ENCODE data around the gene TTC7B.

Gene TTC7B

DNA sequence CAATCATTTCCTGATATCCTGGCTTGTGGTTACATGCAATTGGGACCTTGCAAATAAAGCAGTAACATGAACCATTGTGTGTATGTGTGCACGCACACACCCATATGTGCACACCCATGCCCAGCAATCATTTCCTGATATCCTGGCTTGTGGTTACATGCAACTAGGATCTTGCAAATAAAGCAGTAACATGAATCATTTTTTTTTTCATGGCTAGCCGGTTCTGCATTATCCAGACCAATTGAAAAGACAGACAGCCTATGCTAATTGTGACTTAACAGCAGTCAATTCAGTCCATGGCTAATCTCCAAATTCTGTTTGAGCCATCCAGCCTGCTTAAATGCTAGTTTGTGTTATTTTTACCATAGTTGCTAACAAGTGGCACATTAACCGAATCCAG is 134.3 kb downstream of the TTC7B start:
- peak; percentile 80 for FAIRE-seq
- DNase-seq (ENCODE audit: insufficient read length, low spot score) = no peak

DNA sequence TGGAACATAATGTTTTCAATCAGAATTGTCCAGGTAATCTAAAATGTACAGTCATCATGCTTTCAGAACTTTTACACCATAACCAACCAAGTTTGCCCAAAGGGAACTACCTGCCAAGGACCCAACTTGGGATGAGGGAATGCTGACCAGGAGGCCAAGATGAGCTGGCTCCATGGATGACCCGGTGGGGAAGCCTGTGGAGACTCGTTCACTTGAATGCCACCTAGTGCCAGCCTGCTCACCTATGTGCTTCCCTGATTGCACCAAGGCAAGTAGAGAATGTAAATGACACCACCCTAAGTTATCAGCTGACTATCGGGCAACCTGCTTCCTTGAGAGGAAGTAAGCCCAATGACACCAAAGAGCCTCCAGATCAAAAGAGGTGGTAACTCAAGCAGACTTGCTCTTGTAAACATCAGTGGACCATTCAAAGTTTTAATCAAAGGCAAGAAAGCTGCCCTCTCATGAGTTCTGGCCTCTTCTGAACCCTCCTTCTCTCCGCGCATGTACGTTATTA is 137.3 kb downstream of the TTC7B start:
- no peak for DNase-seq (ENCODE audit: insufficient read length, low spot score)
- no peak for FAIRE-seq

DNA sequence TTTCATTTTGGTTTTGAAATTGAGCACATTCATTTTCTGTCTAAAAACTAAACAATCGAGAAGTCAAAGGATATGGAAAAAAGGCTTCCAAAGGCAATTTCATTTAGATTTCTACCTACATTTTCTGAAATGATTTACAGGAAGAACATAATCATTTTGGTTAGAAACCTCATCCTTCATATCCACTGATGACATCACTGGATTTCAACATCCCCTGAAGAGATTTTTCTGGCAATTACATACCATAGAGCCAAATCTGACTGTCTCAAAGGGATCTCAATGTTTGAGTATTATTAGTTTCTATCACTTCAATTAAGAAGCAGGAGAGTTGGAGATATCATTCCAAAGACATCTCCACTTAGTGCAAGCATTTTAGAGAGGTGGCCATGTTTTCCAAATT is 137.8 kb downstream of the TTC7B start:
- no peak for FAIRE-seq
- no peak for DNase-seq (ENCODE audit: insufficient read length, low spot score)

DNA sequence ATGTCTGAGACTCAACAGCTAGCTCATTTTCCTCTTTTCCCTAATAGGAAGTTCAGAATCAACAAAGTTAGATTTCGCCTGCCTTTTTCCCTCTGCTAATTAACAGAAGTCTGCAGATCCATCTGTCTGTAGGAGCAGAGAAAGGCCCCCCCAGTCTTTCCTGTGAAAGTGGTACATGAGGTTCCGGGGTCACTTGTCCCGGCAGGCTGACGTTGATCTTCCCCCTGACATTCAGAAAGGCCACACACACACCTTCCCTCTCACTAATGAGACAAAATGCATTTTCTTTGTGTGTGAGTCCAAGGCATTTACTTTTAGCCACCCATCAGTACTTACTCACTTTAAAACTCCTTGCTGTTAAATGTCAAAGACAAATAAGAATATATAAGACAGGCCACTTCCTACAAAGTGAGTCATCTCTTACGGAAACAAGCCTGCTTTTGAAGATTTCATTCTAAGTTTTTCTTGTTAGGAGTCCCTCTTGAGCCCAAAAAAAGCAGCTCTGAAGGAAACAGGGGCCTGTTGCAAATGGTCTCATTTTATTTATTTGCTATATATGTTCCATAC is 138.7 kb downstream of the TTC7B start:
- DNase-seq (ENCODE audit: insufficient read length, low spot score) (peak; percentile 19), FAIRE-seq (no peak)

DNA sequence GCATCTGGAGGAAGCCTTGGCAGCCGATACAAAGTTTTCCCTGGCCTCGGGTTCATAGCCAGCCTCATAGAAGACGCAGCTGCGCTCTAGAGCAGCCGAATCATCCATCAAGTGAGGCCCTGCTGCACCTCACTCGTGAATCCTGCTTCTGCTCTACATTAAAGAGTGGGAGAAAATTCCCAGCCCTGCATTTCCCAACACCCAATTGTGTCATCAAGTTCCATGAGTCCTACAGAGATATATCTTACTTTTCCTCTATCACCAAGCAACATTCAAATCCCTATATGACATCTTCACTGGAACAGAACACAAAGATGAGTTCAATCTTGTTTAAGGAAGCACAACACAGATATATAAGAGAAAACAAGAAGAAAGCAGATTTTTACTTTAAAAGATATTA is 139.3 kb downstream of the TTC7B start:
- DNase-seq (ENCODE audit: insufficient read length, low spot score) (no peak), FAIRE-seq (no peak)

DNA sequence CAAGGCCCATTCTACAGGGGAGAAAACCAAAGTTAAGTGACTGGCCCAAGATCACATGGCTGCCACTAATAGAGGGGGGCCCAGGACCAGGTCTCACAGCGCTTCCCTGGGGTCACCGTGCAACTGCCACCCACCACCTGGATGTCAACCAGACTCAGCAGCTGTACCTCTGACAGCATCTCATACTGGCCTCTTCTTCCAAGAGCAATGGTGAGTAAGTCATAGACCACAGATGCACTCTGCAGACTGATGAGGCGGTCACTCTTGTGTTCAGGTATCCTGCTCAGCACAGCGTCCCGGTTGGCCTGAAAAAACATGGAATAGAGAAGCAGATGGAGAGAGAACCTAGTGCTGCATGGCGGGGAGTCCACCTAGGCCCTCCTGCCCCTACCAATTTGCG is 139.9 kb downstream of the TTC7B start:
- no peak for DNase-seq (ENCODE audit: insufficient read length, low spot score)
- no peak for FAIRE-seq

DNA sequence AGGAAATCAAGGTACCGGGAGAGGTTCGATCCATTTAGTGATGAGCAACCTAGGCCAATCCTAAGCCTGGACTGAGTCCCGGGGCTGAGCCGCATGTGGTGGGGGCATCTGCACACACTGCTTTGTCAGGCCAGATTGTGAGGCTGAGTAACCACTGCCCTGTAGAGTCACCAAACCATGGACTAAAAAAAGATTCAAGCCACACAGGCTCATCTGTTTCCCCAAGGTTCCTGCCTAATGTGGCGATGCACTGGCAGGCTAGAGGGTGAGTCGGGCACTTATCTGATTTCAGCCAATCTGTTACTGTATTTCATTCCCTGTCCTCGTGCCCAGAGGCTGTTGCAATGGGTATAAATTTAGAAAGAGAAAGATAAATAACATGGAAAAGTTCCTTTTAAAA is 140.8 kb downstream of the TTC7B start:
- FAIRE-seq = no peak
- no peak for DNase-seq (ENCODE audit: insufficient read length, low spot score)

DNA sequence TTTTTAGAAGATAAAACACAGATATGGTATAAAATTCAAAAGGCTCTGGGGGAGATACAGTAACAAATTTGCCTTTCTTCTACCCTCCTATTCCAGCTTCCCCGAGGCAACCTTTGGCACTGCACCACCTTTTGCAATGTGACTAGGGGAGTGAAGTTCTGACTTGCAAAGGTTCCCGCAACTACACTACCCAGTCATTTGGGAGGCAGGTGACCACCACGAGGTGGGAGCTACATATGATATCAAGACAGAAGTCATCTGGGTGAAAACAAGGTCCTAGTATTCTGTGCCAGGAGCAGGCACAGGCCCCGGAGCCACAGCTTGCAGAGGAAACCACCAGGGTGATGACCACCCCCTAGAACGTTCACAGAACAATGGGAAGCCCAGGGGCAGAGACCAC is 141.5 kb downstream of the TTC7B start:
- no peak for FAIRE-seq
- no peak for DNase-seq (ENCODE audit: insufficient read length, low spot score)

DNA sequence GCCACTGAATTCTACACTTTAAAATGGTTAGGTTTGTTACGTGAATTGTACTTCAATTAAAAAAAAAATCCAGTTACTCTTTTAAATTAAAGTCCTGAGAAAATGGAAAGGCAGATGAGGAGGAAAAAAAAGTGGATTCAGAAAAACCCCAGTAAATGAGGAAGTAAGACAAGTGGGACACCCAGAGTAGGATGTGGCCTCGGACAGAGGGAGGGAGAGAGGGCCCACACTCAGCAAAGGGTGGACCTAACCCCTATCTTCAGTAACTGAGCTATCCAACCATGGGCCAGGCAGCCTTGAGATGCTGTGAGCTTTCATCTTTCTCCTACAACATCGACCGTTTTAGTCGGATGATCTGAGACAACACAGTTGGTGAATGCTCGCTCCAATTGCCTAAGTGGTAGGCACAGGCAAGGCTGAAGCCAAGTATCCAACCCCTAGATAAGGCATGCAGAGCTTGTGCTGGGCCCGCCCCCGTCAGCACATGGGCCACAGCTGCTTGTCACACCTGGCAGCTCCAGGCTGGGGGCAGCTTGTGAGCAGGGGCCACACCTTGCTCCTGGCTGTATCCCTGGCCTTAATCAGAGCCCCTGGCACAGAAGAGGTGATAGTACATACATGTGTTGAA is 142.1 kb downstream of the TTC7B start:
- DNase-seq (ENCODE audit: insufficient read length, low spot score) = no peak
- no peak for FAIRE-seq

DNA sequence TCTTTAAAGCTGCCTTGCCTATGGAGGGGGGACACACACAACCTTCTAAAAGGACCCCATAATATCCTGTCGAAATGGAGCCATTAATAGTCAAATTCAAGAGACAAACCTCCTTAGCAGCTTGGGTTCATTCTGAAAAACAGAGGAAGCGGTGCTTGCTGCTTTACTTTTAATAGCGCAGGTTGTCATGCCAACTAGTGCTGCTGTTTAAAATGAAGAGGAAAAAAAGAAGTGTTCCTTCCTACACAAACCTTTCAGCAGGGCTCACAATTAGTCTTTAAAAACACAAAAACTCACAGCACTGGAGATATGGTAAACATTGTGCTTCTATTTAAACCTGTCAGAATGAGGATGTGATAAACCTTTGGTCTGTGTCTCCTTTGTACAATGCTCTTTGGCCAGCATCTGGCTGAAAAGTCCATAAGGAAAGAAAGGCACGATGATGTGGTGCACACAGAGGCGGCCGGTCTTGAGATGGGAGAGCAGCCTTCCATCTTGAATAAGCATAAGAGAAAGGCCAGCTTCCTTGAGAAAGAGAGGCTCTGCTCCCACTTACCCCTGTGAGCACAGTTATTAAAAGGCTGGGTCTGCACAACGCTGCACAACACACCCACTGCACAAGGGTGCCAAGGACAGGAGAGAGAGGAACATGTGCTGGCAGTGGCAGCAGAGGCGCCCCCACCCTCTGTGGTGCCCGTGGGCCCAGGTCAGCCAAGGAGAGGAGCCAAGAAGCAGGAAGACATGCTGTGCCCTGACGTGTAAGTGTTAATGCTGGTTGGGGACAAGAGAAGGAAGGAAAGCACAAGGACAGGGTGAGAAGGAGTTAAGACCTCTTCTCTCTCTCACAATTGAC is 144.6 kb downstream of the TTC7B start:
- no peak for DNase-seq (ENCODE audit: insufficient read length, low spot score)
- FAIRE-seq = no peak

DNA sequence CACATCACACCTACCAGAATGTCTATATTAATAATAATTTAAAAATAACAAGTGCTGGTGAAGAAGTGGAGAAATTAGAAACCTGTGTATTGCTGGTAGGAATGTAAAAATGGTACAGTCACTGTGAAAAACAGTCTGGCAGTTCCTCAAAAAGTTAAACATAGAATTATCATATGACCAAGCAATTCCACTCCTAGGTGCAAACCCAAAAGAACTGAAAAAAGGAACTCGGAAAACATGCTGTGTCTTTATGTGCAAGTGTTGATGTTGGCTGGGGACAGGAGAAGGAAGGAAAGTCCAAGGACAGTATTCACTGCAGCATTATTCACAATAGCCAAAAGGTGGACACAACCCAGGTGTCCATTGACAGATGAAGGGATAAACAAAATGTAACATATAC is 146.5 kb downstream of the TTC7B start:
- no peak for DNase-seq (ENCODE audit: insufficient read length, low spot score)
- FAIRE-seq = no peak

DNA sequence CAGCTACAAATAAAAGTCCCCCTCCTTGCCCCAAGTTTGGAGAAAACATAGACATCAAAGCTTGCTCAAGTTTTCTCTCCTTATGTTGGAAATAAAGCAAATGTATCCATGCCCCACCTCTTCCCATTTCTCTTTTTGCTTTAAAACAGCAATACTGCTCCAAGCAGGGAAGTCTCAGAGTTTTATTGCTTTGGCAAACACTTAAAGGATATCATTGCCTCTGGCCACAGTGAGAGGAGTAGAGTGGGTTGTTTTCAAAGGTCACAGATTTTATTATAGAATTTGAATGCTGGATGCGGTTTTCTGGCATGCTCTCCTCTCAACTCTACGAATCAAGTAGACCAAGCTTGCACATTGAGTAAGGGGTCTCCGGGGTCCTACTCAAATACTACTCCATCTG is 149.7 kb downstream of the TTC7B start:
- DNase-seq (ENCODE audit: insufficient read length, low spot score) = no peak
- no peak for FAIRE-seq

DNA sequence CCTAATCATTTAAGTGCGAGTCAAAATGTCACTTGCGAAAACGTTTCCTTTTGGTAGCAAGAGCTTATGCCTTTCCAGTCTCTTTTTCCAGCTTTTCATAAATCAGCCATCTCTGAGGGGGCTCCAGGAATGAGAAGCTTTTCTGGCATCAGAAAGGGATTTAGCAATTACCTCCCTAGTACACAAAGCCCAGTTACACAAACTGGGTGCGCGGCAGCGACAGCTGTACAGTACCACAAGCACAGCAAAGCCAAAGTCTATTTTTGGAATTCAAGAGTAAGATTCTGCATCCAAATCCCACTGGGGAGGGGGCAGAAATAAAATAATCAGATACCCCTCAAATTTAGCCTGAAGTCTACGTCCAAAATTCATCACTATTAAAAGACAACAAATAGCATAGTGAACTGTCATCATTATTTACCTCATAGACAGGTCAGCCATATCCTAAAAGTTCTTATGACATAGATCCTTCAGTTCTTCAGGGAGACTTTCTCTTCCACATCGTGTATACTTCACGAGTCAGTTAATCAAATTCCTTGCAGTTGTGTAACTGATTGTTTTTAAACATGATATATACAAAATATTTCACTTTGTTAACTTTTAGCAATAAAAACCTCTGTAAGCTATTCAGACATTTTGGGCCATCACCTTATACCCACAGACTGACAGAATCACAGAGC is 150.8 kb downstream of the TTC7B start:
- no peak for DNase-seq (ENCODE audit: insufficient read length, low spot score)
- no peak for FAIRE-seq

DNA sequence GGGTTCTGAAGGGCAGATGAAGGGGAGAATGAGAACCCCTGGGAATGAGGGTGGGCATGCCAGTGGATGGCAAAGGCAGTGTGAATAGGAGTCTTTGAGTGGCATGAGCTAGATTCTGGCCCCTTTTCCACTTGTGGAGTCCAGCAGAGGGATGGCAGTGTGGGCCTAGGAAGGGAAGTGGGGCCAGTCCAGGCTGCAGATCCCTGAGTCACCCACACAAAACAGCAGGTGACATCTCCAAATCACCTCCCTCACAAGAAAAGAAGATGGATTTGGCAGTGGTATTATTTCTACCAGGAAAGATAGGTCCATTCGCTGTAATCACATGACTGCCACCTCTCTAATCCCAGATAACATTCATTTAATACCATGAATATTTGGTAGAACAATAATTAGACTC is 151.3 kb downstream of the TTC7B start:
- no peak for DNase-seq (ENCODE audit: insufficient read length, low spot score)
- no peak for FAIRE-seq

DNA sequence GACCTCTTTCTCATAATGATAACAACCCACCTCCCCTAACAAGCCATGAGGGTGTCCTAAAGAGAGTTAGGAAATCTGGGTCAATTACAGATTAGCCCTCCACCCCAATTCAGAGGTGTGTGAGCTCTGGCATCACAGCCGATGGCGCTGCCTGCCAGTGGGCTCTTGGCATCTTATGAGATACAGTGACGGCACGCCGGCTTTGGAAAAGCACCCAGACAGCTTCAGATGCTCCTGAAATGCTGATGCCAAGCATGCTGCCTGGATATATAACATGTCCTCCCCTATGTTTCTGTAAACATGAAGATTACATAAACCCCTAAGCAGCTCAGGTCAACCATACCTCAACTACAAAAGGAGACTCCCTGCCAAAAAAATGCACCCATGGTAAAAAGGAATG is 152.6 kb downstream of the TTC7B start:
- DNase-seq (ENCODE audit: insufficient read length, low spot score) = no peak
- no peak for FAIRE-seq

DNA sequence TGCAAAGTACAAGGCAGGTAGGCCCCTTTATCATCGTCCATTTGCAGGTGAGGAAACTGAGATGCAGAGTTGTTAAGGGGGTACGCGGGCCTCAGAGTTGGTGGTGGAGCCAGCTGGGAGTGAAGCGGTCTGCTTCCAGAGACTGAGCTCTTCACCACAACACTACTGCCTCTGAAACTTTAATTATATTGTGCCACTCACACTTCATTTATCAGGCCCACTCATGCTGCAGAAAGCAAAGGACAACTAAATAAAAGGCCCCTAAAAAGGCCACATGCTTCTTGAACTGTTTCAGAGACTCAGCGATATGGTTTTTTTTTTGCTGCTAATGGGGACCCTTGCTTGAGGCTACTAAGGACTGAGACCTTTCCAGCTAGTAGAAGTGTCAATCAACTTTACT is 153.1 kb downstream of the TTC7B start:
- no peak for FAIRE-seq

DNA sequence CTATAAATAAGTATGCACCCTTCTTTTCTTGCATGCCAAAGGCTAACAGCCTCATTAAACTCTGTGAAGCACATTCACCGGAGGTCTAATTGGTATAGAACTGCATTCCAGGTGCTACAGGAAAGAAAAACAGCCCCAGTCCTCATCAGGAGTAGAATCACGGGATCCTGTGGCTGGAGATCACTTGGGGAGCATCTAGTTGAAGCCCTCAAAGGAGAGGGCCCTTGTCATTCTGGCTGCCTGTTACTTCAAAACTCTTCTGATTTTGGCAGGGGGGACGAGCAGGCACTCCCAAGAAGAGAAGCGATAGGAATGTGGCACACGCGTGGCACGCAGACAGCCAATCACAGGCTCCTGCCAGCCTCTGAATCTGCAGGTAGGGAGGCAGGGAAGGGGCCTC is 154.4 kb downstream of the TTC7B start:
- no peak for FAIRE-seq
- DNase-seq (ENCODE audit: insufficient read length, low spot score) = no peak

More for the DNA sequence above, 153.1 kb downstream of the TTC7B start:
- DNase-seq (ENCODE audit: insufficient read length, low spot score) = no peak

DNA sequence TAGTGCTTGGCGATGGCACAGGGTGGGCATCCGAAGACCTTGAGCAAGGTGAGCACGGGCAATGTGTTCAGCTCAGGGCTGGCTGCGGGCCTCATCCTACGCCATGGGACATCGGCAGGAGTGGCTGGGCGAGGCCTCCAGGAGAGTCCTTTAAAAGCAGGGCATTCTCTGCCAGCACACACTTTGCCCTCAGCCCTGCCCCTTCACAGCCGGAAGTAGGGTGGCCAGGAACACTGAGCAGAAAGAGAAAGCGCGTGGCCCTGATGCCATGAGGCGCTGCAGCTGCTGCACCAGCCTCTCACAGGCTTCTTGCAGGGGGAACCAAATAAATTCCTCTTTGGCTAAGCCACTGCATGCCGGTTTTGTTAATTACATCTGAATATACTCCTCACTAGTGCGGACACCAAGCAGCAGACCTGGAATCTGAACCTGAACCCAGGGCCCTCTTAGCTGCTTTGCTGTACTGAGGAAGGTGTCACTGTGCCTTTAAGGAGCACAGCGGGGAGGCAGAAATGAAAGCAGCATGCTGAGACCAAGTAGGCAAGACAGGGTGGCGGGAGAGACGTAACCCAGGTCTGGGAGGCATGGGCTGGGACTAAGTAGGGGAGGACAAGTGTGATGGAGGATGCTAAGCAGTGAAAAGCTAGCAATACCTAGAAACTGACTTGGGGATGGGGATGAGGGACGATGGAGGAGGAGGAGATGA is 155.2 kb downstream of the TTC7B start:
- DNase-seq (ENCODE audit: insufficient read length, low spot score) (no peak), FAIRE-seq (peak; percentile 33)

DNA sequence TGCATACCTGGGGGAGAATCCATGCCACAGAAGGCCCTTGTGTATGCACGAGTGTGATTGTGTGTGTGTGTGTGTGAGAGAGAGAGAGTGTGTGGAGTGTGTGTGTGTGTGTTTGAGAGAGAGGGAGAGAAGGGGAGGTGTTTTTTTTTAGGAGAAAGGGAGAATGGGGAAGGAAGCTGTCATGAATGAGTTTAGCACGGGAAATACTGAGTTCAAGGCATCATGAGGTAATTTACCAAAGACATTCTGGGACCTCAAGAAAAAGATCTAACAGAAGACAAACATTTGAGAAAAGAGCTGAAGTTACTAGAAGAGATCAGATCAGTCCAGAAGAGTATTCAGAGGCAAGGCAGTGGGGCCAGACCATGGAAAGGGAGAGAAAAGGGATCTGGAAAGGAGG is 157.1 kb downstream of the TTC7B start:
- FAIRE-seq = no peak

DNA sequence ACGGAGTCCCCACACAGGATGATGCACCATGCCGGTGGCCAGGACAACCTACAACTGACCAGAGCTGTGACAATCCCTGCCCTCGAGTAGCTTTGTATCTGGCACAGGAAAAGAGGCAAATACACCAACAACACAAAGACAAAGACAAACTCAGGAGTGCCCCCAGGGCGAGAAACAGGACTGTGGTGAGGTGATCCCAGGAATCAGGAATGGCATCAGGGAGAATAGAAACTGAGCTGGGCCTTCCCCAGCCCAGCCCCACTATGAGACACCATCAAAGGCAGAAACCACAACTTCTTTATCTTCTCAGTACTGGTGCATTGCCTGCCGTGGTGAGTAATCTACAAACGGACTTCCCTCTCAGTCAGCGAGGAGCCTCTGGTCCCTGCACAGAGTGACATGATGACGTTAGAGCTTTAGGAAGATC is 157.7 kb downstream of the TTC7B start:
- DNase-seq (ENCODE audit: insufficient read length, low spot score) = no peak
- no peak for FAIRE-seq

More for the DNA sequence above, 157.1 kb downstream of the TTC7B start:
- no peak for DNase-seq (ENCODE audit: insufficient read length, low spot score)

DNA sequence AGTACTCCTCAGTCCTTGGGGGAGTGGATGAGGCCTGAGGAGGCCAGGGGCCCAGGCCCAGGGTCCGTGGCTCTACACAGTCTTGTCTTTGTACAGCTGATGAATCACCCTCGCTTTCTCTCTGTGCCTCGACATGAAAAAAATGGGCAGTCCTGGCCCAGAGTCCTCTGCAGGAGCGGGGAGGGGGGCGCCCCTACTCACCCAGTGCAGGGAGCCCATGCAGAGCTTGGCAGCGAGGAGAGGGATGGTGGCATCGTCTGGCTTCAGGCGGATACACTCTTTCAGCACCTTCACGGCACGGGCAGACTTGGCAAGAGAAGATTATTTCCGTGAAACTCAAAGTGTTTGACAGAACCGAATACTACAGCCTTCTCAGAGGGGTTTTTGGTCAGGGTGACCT is 159.3 kb downstream of the TTC7B start:
- FAIRE-seq = no peak
- no peak for DNase-seq (ENCODE audit: insufficient read length, low spot score)
